ENCODE measurements around the gene HDGF. TPM values are rescaled to one million over a fixed set of nuclear protein-coding genes. Genes with fewer than 3 reads are reported as not detected.
A peak's percentile ranks its signal among the peaks of the same experiment; 100 is the strongest.

Gene HDGF
- total and polyA plus RNA-seq, 2 donors (not counting 3 experiments of a cell fraction or from before 2014, with no cell fraction given), result 95.1 to 298 TPM

- CTCF ChIA-PET, result interaction anchor here (1.3 kb wide), 1 partner anchor 8 kb away, joined by 4 read pairs; the partner anchor contains the start of gene MRPL24
- Histone ChIP-seq H3K4me2 (ENCODE audit: insufficient read depth, low read length) (peak overlapping the region; percentile 76), H3K4me1 (ENCODE audit: control insufficient read depth, extremely low read depth, insufficient read depth, low read length) (peaks cover 51% of the 10 kb centered on the region), H3K79me2 (ENCODE audit: control insufficient read depth, insufficient read depth, low read length) (peaks cover 78% of the 10 kb centered on the region), H4K20me1 (replicated peaks; ENCODE audit: control insufficient read depth, extremely low read depth, insufficient read depth, low read length) (no peaks in the 10 kb centered on the region), H3K9me3 (replicated peaks; ENCODE audit: control insufficient read depth, insufficient read depth, low read length) (no peaks in the 10 kb centered on the region), H3K9me1 (replicated peaks; ENCODE audit: control insufficient read depth, extremely low read depth, insufficient read depth, low read length) (no peaks in the 10 kb centered on the region), H3K9ac (replicated peaks; ENCODE audit: extremely low read depth, insufficient read depth, low read length) (peak overlapping the region; percentile 69), H3K27me3 (ENCODE audit: control insufficient read depth in 2 of 2, insufficient read depth in 2 of 2, low read length in 2 of 2) (no peaks in the 10 kb centered on the region), H2AFZ (ENCODE audit: low read depth, low read length) (no peak overlapping the region), H3K36me3 (ENCODE audit: control insufficient read depth in 2 of 2, extremely low read depth in 1 of 2, insufficient read depth in 2 of 2, low read length in 2 of 2) (peaks cover 3 to 6% of the 10 kb centered on the region in 2 experiments), H3K27ac (ENCODE audit: insufficient read depth, low read depth, low read length) (peak overlapping the region; percentile 85), H3K4me3 (replicated peaks in 1 of 3; ENCODE audit: insufficient read depth in 1 of 3, low read depth in 1 of 3, low read length in 3 of 3) (peak overlapping the region in 2 of 3 experiments; percentile 10 to 92)
- intact Hi-C loops (cut with micrococcal nuclease) (loop anchor here (5.0 kb wide), 1 partner anchor 247 kb away; the partner anchor contains the start of gene MEF2D), dilution Hi-C loops (cut with MboI; ENCODE audit: extremely low pct_ligation_motif_present, low sequenced_read_pairs) (no loop called here)
- FAIRE-seq (peak; percentile 83), DNase-seq (ENCODE audit: low read depth, low spot score) (peak; percentile 58)
- no TSS peak for BruUV-seq (replicated peaks)
- POLR2A ChIA-PET, result no interaction called here
- TF ChIP-seq, protein P1, sequence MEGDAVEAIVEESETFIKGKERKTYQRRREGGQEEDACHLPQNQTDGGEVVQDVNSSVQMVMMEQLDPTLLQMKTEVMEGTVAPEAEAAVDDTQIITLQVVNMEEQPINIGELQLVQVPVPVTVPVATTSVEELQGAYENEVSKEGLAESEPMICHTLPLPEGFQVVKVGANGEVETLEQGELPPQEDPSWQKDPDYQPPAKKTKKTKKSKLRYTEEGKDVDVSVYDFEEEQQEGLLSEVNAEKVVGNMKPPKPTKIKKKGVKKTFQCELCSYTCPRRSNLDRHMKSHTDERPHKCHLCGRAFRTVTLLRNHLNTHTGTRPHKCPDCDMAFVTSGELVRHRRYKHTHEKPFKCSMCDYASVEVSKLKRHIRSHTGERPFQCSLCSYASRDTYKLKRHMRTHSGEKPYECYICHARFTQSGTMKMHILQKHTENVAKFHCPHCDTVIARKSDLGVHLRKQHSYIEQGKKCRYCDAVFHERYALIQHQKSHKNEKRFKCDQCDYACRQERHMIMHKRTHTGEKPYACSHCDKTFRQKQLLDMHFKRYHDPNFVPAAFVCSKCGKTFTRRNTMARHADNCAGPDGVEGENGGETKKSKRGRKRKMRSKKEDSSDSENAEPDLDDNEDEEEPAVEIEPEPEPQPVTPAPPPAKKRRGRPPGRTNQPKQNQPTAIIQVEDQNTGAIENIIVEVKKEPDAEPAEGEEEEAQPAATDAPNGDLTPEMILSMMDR (IDR thresholded peaks at IDR 0.05; ENCODE audit: extremely low read depth in 1 of 2, insufficient read depth in 1 of 2, low read depth in 1 of 2, low read length in 2 of 2), result no peak
- TF ChIP-seq POLR2A (IDR thresholded peaks at IDR 0.05; ENCODE audit: low read depth, low read length), result no peak
- TF ChIP-seq EZH2 (IDR thresholded peaks at IDR 0.05; ENCODE audit: borderline replicate concordance, low read depth, low read length, severe bottlenecking), result no peak
- TF ChIP-seq, protein P2, sequence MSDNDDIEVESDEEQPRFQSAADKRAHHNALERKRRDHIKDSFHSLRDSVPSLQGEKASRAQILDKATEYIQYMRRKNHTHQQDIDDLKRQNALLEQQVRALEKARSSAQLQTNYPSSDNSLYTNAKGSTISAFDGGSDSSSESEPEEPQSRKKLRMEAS (IDR thresholded peaks at IDR 0.05; ENCODE audit: insufficient read depth, insufficient read length), result no peak
- no peak for TF ChIP-seq GATA2 (IDR thresholded peaks at IDR 0.05; ENCODE audit: insufficient read depth, insufficient read length, low read depth, low read length)
- TF ChIP-seq JUN (IDR thresholded peaks at IDR 0.05; ENCODE audit: borderline replicate concordance, insufficient read depth, insufficient read length, low read depth), result no peak
- TF ChIP-seq FOS (IDR thresholded peaks at IDR 0.05; ENCODE audit: borderline replicate concordance, insufficient read depth, low read length), result no peak
- TF ChIP-seq MYC (IDR thresholded peaks at IDR 0.05; ENCODE audit: low read depth, low read length), result no peak
- TF ChIP-seq POLR2AphosphoS5 (IDR thresholded peaks at IDR 0.05; ENCODE audit: insufficient read depth, low read depth, low read length), result no peak
Observed at GRCh38 chr1:156748670-156749418, 2.6 kb downstream of the HDGF start.

All from endothelial cell of umbilical vein (primary cell).